Suprapubic skin (tissue), 4 donors: ENCODE measurements around the gene IL17REL. TPM values are rescaled to one million over a fixed set of nuclear protein-coding genes. Genes with fewer than 3 reads are reported as not detected.

ENCODE experiments used
- DNase-seq, 2 donors: peaks; one replicate each; pipeline ENCODE4 v3.0.0-alpha.2; 2019; ENCODE audit warnings: low spot score in 2 of 2
- H3K27ac ChIP-seq: fragments of 200-600 bp; sonication (generic); one replicate; pipeline ENCODE4 v1.5.1; 2019
- H3K27me3 ChIP-seq: fragments of 200-600 bp; sonication (generic); one replicate; pipeline ENCODE4 v1.5.1; 2019
- H3K36me3 ChIP-seq: fragments of 200-600 bp; sonication (generic); one replicate; pipeline ENCODE4 v1.5.1; 2019
- H3K4me1 ChIP-seq: fragments of 200-600 bp; sonication (generic); one replicate; pipeline ENCODE4 v1.5.1; 2019
- H3K4me3 ChIP-seq: fragments of 200-600 bp; sonication (generic); one replicate; pipeline ENCODE4 v1.5.1; 2019; ENCODE audit warnings: mild to moderate bottlenecking
- H3K9me3 ChIP-seq: fragments of 200-600 bp; sonication (generic); one replicate; pipeline ENCODE4 v1.5.1; 2019
- EP300 ChIP-seq: sonication (generic); formaldehyde crosslinking; IDR thresholded peaks from one replicate; pipeline ENCODE4 v1.6.1; 2017; ENCODE audit warnings: antibody characterized with exemption
- POLR2A ChIP-seq, 2 donors: fragments of 450-650 bp; IDR thresholded peaks; one replicate each; pipeline ENCODE4 v1.6.1; 2017; ENCODE audit warnings: antibody characterized with exemption in 2 of 2, mild to moderate bottlenecking in 2 of 2, moderate library complexity in 2 of 2
- POLR2AphosphoS5 ChIP-seq, 3 donors: sonication (generic); formaldehyde crosslinking; IDR thresholded peaks; one replicate each; pipeline ENCODE4 v1.6.1; 2017; ENCODE audit warnings: antibody characterized with exemption in 3 of 3
- WGBS: methylation state at CpG from one replicate; pipeline ENCODE4 v1.1.5; 2018; 5-methylcytosine and 5-hydroxymethylcytosine counted together
- total RNA-seq, 4 donors: library from RNA; depleted of rRNA; stranded (reverse); fragments of >200 nt; gene quantifications; one replicate each; pipeline ENCODE4 v1.1.0, GENCODE V29; 2016
- TF ChIP-seq, protein P1 (sequence below), 2 donors: fragments of 200-600 bp in 1 of 2; fragments of 450-650 bp in 1 of 2; sonication (generic) in 1 of 2; IDR thresholded peaks; one replicate each; pipeline ENCODE4 v1.5.1; 2016 to 2019; ENCODE audit warnings: antibody characterized with exemption in 2 of 2, mild to moderate bottlenecking in 1 of 2, moderate library complexity in 1 of 2

Gene IL17REL
- total RNA-seq, 4 donors from 2014 or later = not detected

DNA sequence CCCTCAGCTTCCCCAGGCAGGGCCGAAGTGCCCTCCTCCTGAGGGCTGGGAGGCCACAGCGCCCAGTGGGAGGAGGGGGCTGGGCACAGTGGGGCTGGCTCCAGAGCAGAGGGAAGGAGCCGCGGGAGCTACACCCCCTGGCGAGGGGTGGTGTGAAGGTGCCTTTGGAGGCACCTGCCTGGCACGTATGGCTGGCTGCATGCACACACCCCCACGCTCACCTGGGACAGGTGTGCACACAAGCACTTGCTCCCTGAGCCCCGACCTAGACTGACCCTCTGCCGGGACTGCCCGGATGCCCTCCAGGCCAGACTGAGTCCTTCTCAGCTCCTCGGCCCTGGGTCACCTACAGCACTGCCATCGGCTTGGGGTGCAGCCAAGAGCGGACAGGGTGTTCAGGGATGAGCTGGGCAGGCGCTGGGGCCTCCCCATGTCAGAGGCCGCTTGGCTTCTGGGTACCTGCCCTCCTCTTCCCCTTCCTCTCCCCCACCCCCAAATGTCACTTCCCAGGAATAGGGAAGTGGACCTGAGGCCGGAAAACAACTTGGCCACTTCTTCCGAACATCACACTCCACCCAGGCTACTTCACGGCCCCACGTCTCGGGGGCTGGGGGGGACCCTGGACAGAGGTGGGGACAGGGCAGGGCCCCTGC, 59.4 kb downstream of the IL17REL start:
- TF ChIP-seq POLR2AphosphoS5 (IDR thresholded peaks at IDR 0.05) (no peak), EP300 (no peak), POLR2A (IDR thresholded peaks at IDR 0.05) (no peak)
- TF ChIP-seq, protein P1, sequence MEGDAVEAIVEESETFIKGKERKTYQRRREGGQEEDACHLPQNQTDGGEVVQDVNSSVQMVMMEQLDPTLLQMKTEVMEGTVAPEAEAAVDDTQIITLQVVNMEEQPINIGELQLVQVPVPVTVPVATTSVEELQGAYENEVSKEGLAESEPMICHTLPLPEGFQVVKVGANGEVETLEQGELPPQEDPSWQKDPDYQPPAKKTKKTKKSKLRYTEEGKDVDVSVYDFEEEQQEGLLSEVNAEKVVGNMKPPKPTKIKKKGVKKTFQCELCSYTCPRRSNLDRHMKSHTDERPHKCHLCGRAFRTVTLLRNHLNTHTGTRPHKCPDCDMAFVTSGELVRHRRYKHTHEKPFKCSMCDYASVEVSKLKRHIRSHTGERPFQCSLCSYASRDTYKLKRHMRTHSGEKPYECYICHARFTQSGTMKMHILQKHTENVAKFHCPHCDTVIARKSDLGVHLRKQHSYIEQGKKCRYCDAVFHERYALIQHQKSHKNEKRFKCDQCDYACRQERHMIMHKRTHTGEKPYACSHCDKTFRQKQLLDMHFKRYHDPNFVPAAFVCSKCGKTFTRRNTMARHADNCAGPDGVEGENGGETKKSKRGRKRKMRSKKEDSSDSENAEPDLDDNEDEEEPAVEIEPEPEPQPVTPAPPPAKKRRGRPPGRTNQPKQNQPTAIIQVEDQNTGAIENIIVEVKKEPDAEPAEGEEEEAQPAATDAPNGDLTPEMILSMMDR (IDR thresholded peaks at IDR 0.05) = no peak
- peaks cover 86% of the 10 kb centered on the region for H3K4me1 ChIP-seq
- no peak for DNase-seq
- H3K9me3 ChIP-seq = no peaks in the 10 kb centered on the region
- peak overlapping the region; percentile 92 for H3K27ac ChIP-seq
- H3K4me3 ChIP-seq = no peak overlapping the region
- H3K27me3 ChIP-seq = no peaks in the 10 kb centered on the region
- WGBS = 88% methylated on average over 5 of the region's 20 CpGs
- H3K36me3 ChIP-seq = no peaks in the 10 kb centered on the region

DNA sequence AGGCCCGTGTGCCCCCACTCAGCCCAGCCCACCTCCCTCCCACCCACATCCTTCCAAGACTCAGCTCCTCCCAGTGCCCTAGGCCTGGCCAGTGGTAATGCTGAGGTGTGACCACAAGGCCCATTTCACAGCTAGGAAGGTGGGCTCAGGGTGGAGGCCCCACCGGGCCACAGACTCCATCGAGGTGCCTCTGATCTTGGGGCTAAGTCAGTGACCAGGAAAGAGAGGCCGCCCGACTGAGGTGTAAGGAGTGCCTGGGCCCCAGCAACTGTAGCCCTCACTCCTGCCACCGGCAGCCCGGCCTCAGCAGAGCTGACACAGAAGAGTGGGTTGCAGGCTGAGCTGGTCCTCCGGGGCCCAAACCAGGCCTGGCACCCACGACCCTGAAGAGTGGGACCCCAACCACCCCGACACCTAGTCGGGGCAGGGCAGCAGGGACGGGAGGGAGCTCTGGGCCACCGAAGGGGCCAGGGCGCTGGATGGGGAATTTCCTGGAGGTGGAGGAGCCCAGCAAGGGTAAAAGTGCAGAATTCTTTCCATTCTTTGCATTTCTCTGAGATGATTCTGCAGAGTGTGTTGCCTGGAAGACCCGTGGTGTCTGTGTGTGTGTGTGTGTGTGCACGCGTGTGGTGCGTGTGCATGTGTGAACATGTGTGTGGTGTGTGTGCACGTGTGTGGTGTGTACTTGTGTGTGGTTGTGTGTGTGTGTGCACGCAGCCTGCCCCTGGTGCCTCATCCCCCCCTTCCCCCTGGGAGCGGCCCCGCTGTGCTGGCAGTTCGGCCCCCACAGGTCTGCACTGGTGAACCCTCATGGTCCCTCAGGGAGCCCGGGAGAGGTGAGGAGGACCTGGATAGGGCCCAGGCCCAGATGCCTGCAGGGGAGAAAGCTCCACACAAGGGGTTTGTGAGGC, 60.3 kb downstream of the IL17REL start:
- Histone ChIP-seq H3K4me1 (peaks cover 95% of the 10 kb centered on the region), H3K36me3 (no peaks in the 10 kb centered on the region), H3K9me3 (no peaks in the 10 kb centered on the region), H3K27ac (peak overlapping the region; percentile 92), H3K4me3 (no peak overlapping the region), H3K27me3 (no peaks in the 10 kb centered on the region)
- TF ChIP-seq POLR2AphosphoS5 (IDR thresholded peaks at IDR 0.05) = no peak
- TF ChIP-seq EP300 = no peak
- TF ChIP-seq, protein P1 (IDR thresholded peaks at IDR 0.05) = no peak
- no peak for TF ChIP-seq POLR2A (IDR thresholded peaks at IDR 0.05)
- 50% methylated on average over 15 of the region's 24 CpGs for WGBS
- no peak for DNase-seq

GRCh38 chr22:49951678-49951985, 60.9 kb downstream of the IL17REL start:
- H3K36me3 ChIP-seq = no peaks in the 10 kb centered on the region
- H3K9me3 ChIP-seq = no peaks in the 10 kb centered on the region
- no peak overlapping the region for H3K4me3 ChIP-seq
- peak overlapping the region; percentile 92 for H3K27ac ChIP-seq
- no peak for TF ChIP-seq POLR2AphosphoS5 (IDR thresholded peaks at IDR 0.05)
- TF ChIP-seq, protein P1 (IDR thresholded peaks at IDR 0.05) = no peak
- TF ChIP-seq POLR2A (IDR thresholded peaks at IDR 0.05) = no peak
- TF ChIP-seq EP300 = no peak
- no CpG with 5 or more reads among the region's 4 CpGs for WGBS
- no peaks in the 10 kb centered on the region for H3K27me3 ChIP-seq
- peaks cover 98% of the 10 kb centered on the region for H3K4me1 ChIP-seq
- no peak for DNase-seq

- Histone ChIP-seq H3K4me3 (no peak overlapping the region), H3K27me3 (no peaks in the 10 kb centered on the region), H3K36me3 (no peaks in the 10 kb centered on the region), H3K9me3 (no peaks in the 10 kb centered on the region), H3K27ac (peak overlapping the region; percentile 92), H3K4me1 (peaks cover 94% of the 10 kb centered on the region)
- 61% methylated on average over 9 of the region's 28 CpGs for WGBS
- no peak for TF ChIP-seq POLR2A (IDR thresholded peaks at IDR 0.05)
- TF ChIP-seq POLR2AphosphoS5 (IDR thresholded peaks at IDR 0.05) = peak in 2 of 3 donors; percentile 82 to 93
- no peak for DNase-seq
Observed at GRCh38 chr22:49951000-49951677, 61.4 kb downstream of the IL17REL start.

GRCh38 chr22:49950396-49950994, 62.1 kb downstream of the IL17REL start:
- no peak for DNase-seq
- no peaks in the 10 kb centered on the region for H3K36me3 ChIP-seq
- peak overlapping the region; percentile 92 for H3K27ac ChIP-seq
- TF ChIP-seq, protein P1 (IDR thresholded peaks at IDR 0.05) = no peak
- TF ChIP-seq EP300 (no peak), POLR2A (IDR thresholded peaks at IDR 0.05) (no peak), POLR2AphosphoS5 (IDR thresholded peaks at IDR 0.05) (no peak)
- 95% methylated on average over 4 of the region's 18 CpGs for WGBS
- H3K4me1 ChIP-seq = peaks cover 93% of the 10 kb centered on the region
- H3K27me3 ChIP-seq = no peaks in the 10 kb centered on the region
- no peaks in the 10 kb centered on the region for H3K9me3 ChIP-seq
- H3K4me3 ChIP-seq = no peak overlapping the region
